ENCODE data around the gene STAB1.

STAB1 gene

DNA sequence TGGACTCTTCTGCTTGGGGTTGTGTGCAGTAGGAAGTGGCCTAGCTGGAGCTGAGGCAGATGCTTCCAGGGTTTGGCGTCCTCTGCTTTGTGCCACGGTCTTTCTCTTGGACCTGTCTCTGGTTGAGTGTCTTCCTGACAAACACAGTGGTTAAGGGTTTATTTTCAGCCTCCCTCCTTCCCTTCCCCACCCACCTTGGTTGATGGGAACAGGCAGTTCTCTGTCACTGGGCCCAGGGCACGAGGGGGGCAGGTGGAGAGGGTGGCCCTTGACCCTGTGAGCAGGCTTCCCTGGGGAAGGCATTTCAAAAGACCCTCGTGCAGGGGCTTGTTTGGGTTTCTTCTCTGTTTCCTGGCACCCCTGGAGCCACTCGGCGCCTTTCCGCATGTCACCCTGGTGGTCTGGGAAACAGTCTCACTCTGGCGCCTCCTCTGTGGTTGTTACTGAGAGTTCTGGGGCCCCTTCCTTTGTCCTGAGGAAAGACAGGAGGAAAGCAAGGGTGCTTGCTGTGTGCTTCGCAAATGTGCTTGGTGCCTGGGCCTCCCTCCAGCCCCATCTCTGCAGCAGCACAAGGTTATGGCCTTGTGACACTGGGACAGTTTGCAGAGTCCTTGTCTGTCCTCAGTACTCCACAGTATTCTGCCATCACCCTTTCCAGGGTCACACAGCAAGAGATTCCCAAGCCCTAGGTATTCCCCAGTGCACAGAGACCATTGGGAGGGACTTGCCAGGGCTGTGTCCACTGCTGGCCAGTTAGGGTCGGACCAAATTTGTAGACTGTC, 10.3 kb upstream of the STAB1 start:
- no peak for DNase-seq

DNA sequence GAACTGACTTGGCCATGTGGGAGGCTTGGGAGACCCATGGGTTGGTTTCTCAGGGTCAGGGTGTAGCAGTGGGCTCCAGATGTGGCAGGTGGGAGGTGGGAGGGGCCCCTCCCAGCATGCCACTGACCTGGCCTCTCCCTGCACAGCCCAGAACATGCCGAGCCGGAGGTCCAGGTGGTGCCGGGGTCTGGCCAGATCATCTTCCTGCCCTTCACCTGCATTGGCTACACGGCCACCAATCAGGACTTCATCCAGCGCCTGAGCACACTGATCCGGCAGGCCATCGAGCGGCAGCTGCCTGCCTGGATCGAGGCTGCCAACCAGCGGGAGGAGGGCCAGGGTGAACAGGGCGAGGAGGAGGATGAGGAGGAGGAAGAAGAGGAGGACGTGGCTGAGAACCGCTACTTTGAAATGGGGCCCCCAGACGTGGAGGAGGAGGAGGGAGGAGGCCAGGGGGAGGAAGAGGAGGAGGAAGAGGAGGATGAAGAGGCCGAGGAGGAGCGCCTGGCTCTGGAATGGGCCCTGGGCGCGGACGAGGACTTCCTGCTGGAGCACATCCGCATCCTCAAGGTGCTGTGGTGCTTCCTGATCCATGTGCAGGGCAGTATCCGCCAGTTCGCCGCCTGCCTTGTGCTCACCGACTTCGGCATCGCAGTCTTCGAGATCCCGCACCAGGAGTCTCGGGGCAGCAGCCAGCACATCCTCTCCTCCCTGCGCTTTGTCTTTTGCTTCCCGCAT, 7.9 kb upstream of the STAB1 start:
- DNase-seq = no peak

DNA sequence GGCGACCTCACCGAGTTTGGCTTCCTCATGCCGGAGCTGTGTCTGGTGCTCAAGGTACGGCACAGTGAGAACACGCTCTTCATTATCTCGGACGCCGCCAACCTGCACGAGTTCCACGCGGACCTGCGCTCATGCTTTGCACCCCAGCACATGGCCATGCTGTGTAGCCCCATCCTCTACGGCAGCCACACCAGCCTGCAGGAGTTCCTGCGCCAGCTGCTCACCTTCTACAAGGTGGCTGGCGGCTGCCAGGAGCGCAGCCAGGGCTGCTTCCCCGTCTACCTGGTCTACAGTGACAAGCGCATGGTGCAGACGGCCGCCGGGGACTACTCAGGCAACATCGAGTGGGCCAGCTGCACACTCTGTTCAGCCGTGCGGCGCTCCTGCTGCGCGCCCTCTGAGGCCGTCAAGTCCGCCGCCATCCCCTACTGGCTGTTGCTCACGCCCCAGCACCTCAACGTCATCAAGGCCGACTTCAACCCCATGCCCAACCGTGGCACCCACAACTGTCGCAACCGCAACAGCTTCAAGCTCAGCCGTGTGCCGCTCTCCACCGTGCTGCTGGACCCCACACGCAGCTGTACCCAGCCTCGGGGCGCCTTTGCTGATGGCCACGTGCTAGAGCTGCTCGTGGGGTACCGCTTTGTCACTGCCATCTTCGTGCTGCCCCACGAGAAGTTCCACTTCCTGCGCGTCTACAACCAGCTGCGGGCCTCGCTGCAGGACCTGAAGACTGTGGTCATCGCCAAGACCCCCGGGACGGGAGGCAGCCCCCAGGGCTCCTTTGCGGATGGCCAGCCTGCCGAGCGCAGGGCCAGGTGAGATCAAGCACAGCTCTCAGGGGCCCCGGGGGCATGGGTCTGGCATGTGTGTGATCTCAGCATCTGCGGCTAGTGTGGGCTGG, 7.1 kb upstream of the STAB1 start:
- no peak for DNase-seq

DNA sequence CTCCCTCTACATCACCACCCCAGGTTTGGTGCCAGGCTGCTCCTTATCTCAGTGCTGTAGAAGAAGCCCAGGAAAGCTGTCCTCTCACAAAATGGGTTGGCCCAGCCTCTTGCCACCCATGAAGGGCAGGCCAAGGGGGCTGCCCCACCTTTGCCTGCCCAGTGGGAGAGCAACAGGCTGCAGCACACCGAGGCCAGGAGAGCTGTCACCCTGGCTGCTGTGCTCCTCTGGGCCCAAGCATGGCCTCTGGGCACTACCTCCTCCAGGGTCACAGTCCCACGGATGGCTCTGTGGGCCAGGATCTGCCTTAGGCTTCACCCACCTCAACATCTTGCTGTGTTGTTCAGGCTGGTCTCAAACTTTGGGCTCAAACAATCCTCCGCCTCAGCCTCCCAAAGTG, 6.4 kb upstream of the STAB1 start:
- DNase-seq = no peak

DNA sequence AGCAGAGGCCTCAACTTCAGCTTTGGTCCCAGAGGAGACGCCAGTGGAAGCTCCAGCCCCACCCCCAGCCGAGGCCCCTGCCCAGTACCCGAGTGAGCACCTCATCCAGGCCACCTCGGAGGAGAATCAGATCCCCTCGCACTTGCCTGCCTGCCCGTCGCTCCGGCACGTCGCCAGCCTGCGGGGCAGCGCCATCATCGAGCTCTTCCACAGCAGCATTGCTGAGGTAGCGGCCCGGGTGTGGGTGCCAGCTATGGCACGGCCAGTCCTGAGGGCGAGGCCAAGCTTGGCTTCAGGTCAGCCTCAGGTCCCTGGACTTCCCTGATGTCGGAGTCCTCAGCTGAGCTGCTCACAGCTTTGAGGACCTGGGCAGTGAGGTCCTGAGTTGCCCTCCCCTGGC, 5.7 kb upstream of the STAB1 start:
- DNase-seq = no peak

DNA sequence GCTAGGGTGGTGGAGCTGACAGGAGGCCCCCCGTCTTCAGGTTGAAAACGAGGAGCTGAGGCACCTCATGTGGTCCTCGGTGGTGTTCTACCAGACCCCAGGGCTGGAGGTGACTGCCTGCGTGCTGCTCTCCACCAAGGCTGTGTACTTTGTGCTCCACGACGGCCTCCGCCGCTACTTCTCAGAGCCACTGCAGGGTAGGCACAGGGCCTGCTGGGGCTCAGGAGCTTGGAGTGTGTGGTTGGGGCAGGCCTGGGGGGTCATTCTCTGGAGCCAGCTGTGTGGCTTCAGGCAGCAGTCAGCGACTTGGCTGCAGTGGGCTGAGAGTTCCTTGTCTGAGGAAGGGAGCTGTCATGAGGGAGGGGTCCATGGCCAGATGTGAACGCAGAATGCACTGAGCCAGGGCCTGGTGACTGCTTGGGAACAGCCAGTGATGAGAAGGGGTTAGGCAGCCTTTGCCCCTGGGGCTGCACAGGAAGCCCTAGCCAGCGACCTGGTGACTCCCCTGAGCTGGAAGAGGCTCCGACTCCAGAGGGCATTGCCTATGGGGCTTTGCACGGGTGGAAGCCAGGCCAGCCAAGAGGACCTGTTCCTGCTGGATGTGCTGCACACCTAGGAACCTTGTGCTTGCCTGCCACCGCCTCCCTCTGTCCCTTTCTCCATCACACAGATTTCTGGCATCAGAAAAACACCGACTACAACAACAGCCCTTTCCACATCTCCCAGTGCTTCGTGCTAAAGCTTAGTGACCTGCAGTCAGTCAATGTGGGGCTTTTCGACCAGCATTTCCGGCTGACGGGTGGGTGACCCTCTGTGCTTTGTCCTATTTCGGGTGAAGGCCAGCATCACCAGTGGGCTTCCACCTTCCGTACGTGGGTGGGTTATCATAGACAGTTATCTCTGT, 4.9 kb upstream of the STAB1 start:
- no peak for DNase-seq

DNA sequence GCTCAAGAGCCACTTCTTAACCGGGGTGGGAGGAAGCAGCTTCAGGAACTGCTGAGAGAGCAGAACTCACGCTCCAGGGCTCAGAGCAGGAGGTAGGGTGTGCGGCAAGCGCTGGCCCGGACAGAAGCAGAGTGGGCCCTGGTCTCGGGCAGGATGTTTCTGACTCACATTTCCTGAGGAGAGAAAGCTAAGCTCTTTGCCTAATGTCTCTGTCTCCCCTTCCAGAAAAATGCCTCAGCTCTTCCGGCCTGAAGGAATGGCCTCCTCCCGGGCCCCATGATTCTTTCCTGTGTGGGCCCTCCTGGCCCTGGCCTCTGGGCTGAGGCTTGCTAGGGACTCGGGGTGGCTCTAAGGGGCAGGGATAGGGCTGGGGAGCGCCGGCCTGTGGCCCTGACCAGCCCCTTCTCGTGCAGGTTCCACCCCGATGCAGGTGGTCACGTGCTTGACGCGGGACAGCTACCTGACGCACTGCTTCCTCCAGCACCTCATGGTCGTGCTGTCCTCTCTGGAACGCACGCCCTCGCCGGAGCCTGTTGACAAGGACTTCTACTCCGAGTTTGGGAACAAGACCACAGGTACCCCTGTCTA, 4.1 kb upstream of the STAB1 start:
- DNase-seq = no peak

DNA sequence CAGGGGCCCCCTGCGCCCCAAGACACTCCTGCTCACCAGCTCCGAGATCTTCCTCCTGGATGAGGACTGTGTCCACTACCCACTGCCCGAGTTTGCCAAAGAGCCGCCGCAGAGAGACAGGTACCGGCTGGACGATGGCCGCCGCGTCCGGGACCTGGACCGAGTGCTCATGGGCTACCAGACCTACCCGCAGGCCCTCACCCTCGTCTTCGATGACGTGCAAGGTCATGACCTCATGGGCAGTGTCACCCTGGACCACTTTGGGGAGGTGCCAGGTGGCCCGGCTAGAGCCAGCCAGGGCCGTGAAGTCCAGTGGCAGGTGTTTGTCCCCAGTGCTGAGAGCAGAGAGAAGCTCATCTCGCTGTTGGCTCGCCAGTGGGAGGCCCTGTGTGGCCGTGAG, 3.1 kb upstream of the STAB1 start:
- DNase-seq = no peak

DNA sequence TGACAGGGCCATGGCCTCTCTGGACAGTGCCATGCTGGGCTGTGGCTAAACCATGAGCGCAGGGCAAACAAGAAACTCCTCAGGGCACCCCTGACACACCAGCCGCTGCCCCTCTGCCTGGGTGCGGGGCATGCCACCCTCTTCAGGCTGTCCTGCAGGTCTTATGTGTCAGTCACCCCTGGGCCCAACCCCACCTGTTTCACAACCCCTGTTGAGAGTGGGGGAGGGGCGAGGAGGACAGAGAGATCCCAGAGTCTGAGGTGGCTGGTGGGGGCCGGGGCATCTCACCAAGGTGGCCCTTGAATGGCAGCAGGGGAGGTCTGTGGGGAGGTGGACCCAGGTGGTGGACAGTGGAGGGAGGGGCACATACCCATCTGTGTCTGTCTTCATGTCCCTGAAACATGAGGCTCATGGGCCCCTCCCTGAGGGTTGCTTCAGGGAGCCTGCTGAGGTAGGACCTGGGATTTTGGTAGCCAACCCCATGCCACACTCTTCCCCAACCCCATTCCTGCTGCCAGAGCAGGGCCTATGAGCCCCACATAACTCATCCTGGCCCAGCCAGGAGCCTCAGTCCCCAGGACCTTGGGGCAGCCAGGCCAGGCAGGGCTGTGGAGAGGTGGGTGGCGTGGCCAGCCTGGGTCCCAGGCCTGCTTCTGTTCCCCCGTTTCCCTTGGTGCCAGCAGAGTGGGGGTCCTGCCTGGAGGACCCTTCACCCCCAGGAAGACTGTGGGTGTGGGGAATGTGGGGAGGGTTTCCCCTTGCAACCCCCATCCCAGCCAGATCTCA, 1.7 kb upstream of the STAB1 start:
- DNase-seq = no peak

DNA sequence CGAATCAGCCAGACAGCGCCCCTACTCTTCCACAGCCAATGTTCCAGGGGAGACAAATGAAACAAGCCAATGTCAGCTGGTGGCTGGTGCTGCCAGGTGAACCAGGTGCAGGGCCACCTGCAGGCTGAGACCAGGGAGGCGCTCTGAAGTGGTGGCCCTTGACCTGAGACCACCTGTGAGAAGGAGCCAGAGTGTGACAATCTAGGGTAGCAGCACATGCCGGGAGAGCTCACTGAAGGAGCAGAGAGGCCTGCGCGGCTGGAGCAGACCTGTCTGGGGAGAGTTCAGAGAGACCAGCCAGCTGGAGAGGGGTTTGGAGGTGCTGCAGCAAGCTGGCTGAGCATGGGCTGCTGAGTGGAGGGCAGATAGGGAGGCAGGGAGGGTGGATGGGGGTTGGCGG, 693 bp upstream of the STAB1 start:
- no peak for DNase-seq

DNA sequence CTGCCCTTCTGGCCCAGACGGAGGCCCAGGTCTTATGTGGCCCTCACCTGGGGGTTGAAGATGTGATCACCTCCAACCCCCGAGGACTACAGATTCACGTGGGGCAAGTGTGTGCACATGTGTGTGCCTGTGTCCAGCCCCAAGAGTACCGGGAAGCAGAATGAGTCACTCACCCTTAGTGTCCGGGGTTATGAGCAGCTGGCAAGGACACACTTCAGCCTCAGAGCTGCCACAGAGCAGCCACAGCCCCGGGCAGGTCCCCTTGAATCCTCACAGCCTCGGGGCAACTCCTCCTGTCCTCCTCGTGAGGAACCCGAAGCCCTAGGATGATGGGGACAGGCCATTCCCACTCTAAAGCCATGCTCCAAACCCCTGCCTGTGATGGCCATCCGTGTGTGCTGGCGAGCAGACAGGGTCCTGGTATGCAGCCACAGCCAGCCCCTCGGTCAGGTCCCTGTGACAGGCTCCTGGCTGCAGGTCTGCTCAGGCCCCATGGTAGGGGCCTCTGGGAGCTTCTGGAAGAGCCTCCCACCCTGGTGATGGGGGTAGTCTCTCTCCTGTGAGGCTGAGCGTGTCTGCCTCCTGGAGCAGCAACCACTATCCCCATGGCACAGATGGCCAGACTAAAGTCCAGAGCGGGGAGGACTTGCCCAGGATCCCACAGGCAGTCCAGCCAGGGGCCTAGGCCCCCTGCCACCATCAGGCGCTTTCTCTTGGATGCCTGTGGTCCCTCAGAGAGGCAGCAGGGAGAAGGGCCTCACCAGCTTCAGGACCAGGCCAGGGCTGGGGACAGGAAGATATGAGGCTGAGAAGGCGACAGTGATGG, 852 bp downstream of the STAB1 start:
- no peak for DNase-seq

DNA sequence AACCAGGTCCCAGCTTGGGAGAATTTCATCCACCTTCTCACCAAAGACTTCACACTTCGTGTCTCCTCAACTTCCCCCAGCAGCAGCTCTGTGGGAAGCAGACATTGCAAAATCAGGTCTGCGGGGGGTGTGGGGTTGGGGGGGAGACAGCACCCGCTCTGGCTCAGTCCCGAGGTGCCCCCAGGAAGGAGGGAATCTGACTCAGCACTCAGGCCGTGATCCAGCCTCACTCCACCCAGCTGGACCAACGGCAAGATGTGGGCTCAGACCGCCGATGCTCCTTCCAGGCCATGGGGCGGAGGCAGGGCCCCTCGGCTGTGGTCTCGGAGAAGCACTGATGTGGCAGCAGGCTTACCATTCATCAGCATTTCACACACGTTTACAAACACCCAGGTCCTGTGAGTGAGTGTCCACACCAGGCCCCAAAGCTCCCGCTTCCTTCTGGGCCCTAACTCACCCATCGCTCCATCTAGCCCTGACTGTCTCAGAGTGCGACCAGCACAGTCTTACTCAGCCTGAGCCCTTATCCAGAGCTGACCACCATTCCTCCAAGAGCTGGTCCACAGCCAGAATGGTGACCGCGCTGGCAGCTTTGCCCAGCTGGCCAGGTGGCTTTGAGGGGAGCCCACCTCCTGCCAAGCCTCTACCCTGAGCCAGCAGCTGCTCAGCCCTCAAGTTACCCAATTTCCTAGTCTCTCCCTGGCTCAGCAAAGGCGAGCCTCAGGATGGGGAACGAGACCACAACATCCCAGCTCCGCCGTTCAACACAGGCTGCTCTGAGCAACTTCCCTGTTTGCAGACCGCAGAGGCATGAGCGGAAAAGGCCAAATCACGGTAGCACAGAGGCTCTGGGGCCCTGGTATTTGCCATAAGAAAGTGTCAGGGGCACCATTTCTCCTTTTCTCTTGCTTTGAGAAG, 3.3 kb downstream of the STAB1 start:
- DNase-seq = no peak

DNA sequence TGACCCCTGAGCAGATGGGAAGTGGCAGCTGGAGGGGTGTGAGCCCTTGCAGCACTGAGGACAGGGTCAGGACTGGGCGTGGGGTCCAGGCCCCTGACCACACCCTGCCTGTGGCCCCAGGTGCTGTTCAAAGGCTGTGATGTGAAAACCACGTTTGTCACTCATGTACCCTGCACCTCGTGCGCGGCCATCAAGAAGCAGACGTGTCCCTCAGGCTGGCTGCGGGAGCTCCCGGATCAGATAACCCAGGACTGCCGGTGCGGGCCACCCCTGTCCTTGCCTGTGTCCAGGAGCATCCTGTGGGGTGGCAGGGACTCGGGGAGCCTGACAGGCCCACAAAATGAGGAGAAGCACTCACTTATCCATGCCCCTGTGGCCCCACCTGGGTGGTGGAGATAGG, 5.9 kb downstream of the STAB1 start:
- no peak for DNase-seq

DNA sequence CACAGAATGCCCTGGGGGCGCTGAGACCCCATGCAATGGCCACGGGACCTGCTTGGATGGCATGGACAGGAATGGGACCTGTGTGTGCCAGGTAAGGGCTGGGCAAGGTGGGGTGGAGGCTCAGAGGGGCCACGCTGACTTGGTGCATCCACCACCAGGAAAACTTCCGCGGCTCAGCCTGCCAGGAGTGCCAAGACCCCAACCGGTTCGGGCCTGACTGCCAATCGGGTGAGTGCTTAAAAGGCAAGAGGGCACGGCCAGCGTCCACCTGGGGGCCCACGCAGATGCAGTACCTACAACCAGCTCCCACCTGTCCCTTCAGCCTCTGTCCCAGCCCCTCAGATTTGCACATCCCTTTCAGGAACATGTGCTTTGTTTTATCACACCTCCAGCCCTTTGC, 6.9 kb downstream of the STAB1 start:
- DNase-seq = no peak

DNA sequence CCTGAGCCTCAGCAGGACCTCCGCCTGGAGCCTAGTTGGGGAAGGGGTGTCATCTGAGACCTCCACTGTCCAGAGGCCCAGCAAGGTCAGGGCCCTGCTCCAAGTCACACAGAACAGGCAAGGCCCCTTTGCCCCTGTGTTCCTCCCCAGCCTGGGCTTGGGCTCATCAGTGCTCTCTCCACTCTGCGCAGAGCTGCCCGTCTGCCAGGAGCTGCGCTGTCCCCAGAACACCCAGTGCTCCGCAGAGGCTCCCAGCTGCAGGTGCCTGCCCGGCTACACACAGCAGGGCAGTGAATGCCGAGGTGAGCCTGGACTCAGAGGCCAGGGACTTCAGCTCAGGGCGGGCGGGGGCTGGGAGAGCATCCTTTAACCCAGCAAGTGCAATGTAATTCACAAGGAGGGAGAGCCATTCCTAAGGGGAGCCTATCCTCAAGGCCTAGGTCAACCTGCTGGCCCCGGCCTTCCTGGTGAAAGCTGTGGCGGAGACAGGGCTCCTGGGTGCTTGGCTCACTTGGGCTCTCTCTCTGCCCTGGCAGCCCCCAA, 7.7 kb downstream of the STAB1 start:
- no peak for DNase-seq

DNA sequence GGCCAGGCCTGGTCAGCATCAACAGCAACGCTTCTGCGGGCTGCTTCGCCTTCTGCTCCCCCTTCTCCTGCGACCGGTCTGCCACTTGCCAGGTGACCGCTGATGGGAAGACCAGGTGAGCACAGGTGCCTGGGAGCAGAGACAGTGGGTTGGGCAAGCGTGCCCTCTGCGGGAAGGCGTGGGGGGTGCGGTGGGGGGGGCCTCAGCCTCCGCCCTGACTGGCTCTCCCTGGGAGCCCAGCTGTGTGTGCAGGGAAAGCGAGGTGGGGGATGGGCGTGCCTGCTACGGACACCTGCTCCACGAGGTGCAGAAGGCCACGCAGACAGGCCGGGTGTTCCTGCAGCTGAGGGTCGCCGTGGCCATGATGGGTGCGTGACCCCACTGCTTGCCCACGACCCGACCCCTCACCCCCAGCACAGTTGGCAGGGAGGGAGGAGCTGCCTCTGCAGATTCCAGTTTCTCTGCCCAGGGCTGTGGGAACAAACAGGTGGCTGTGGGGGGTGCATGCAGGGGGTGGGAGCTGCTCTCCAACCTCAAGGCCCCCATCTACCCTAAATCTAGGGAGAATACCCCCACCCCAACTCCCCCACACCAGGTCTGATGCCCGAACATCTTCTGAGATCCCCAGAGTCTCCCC, 8.8 kb downstream of the STAB1 start:
- no peak for DNase-seq

DNA sequence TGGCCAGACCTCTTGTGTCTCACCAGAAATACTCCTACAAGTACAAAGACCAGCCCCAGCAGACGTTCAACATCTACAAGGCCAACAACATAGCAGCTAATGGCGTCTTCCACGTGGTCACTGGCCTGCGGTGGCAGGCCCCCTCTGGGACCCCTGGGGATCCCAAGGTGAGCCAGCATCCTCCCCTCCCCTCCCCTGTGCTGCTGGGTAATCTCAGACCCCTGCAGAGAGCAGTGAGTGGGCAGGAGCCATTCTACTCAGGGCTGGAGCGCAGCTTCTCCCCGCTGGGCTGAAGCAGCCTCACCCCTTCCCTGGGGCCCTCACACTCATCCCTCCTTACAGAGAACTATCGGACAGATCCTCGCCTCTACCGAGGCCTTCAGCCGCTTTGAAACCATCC, 9.8 kb downstream of the STAB1 start:
- no peak for DNase-seq

DNA sequence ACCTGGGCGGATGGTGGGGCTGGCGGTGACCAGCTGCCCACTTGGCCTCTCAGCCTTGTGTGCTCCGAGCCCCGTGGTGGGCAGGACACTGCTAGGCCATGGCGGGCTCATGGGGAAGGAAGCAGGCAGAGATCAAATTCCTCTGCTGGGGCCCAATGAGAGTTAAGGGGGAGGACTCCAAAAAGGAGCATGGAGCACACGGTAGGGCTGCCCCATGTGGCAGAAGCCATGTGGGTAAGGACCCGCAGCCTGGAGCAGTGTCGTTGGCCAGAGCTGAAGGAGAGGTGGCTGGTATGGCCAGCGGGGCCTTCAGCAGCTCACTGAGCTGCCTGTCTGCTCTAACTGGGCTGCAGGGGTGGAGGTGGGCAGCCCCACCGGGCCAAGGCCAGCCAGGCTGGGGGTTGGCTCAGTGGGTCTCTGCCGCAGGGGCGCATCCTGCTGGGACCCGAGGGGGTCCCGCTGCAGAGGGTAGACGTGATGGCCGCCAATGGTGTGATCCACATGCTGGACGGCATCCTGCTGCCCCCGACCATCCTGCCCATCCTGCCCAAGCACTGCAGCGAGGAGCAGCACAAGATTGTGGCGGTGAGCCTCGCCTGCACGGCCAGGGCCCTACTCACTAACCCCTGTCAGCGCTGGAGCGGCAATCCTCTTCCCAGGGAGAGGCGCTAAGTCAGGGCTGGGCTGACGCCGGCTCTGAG, 11.3 kb downstream of the STAB1 start:
- no peak for DNase-seq

Measured in stimulated activated CD4-positive, alpha-beta T cell treated with anti-CD3 and anti-CD28 coated beads, Interleukin-4, amount 100 ng/mL, for 1 hour (primary cell).